H9 (cell line): ENCODE measurements around the gene HNMT. TPM values are rescaled to one million over a fixed set of nuclear protein-coding genes. Genes with fewer than 3 reads are reported as not detected.

Experiments
- DNase-seq: peaks from one replicate; pipeline ENCODE4 v3.0.0-alpha.2; 2017
- H2AFZ ChIP-seq: one replicate; pipeline ENCODE4 v1.6.1; 2013; ENCODE audit warnings: mild to moderate bottlenecking, low read length, control low read depth, moderate library complexity
- H2AK5ac ChIP-seq: 2 replicates; pipeline ENCODE4 v1.6.1; 2013; ENCODE audit warnings: low read length, control low read depth, mixed read lengths; ENCODE audit not compliant: insufficient read length
- H2BK120ac ChIP-seq: one replicate; pipeline ENCODE4 v1.6.1; 2013; ENCODE audit warnings: low read depth, mild to moderate bottlenecking, low read length, control low read depth, inconsistent platforms; ENCODE audit not compliant: poor library complexity, severe bottlenecking
- H2BK12ac ChIP-seq: 2 replicates; pipeline ENCODE4 v1.6.1; 2013; ENCODE audit warnings: low read length, control low read depth, mixed read lengths, low read depth; ENCODE audit not compliant: insufficient read length
- H2BK15ac ChIP-seq: 2 replicates; pipeline ENCODE4 v1.6.1; 2013; ENCODE audit warnings: low read depth, low read length, control low read depth
- H2BK20ac ChIP-seq: one replicate; pipeline ENCODE4 v1.6.1; 2013; ENCODE audit warnings: low read depth, mild to moderate bottlenecking, low read length, control low read depth, inconsistent platforms; ENCODE audit not compliant: poor library complexity, severe bottlenecking
- H2BK5ac ChIP-seq: 2 replicates; pipeline ENCODE4 v1.6.1; 2013; ENCODE audit warnings: low read length, control low read depth, mixed read lengths; ENCODE audit not compliant: insufficient read length
- H3K14ac ChIP-seq: 2 replicates; pipeline ENCODE4 v1.6.1; 2013; ENCODE audit warnings: low read length, control low read depth; ENCODE audit not compliant: insufficient read depth
- H3K18ac ChIP-seq: 2 replicates; pipeline ENCODE4 v1.6.1; 2013; ENCODE audit warnings: low read depth, mild to moderate bottlenecking, mixed read lengths, low read length, control low read depth; ENCODE audit not compliant: insufficient read length
- H3K23ac ChIP-seq: 2 replicates; pipeline ENCODE4 v1.6.1; 2013; ENCODE audit warnings: low read length, control low read depth, mixed read lengths, low read depth; ENCODE audit not compliant: insufficient read length
- H3K23me2 ChIP-seq: 2 replicates; pipeline ENCODE4 v1.6.1; 2013; ENCODE audit warnings: low read depth, mild to moderate bottlenecking, mixed read lengths, low read length, control low read depth; ENCODE audit not compliant: insufficient read length, poor library complexity, severe bottlenecking
- H3K27ac ChIP-seq: 2 replicates; pipeline ENCODE4 v1.5.1; 2013; ENCODE audit warnings: low read length, control low read depth, mixed read lengths, low read depth; ENCODE audit not compliant: insufficient read length
- H3K27me3 ChIP-seq: 2 replicates; pipeline ENCODE4 v1.6.1; 2013; ENCODE audit warnings: low read length, control low read depth, inconsistent platforms; ENCODE audit not compliant: insufficient read depth
- H3K4ac ChIP-seq: 2 replicates; pipeline ENCODE4 v1.6.1; 2013; ENCODE audit warnings: low read depth, mild to moderate bottlenecking, control low read depth, inconsistent platforms, low read length, moderate library complexity
- H3K4me1 ChIP-seq: 2 replicates; pipeline ENCODE4 v1.6.1; 2013; ENCODE audit warnings: low read length, control low read depth, inconsistent platforms; ENCODE audit not compliant: insufficient read depth
- H3K4me2 ChIP-seq: 2 replicates; pipeline ENCODE4 v1.6.1; 2013; ENCODE audit warnings: low read length, control low read depth, mixed read lengths; ENCODE audit not compliant: insufficient read length, insufficient read depth
- H3K56ac ChIP-seq: 2 replicates; pipeline ENCODE4 v1.6.1; 2013; ENCODE audit warnings: low read depth, mild to moderate bottlenecking, mixed read lengths, low read length, control low read depth; ENCODE audit not compliant: insufficient read length
- H3K79me1 ChIP-seq: 2 replicates; pipeline ENCODE4 v1.6.1; 2013; ENCODE audit warnings: low read depth, mild to moderate bottlenecking, moderate library complexity, low read length, control low read depth, inconsistent platforms; ENCODE audit not compliant: insufficient read depth, poor library complexity, severe bottlenecking
- H3K79me2 ChIP-seq: 2 replicates; pipeline ENCODE4 v1.6.1; 2013; ENCODE audit warnings: low read length, control low read depth, inconsistent platforms; ENCODE audit not compliant: insufficient read depth
- H3K9ac ChIP-seq: 2 replicates; pipeline ENCODE4 v1.6.1; 2013; ENCODE audit warnings: low read length, control low read depth, mixed read lengths; ENCODE audit not compliant: insufficient read length; ENCODE audit errors: extremely low read depth
- H3K9me3 ChIP-seq: one replicate; pipeline ENCODE4 v1.6.1; 2013; ENCODE audit warnings: low read depth, low read length, inconsistent platforms; ENCODE audit not compliant: control insufficient read depth
- H3T11ph ChIP-seq: one replicate; pipeline ENCODE4 v1.6.1; 2013; ENCODE audit warnings: mild to moderate bottlenecking, low read length, control low read depth, inconsistent platforms
- H4K20me1 ChIP-seq: one replicate; pipeline ENCODE4 v1.6.1; 2013; ENCODE audit not compliant: control insufficient read depth, insufficient read length, insufficient read depth
- H4K5ac ChIP-seq: 2 replicates; pipeline ENCODE4 v1.6.1; 2013; ENCODE audit warnings: low read depth, mild to moderate bottlenecking, mixed read lengths, low read length, control low read depth; ENCODE audit not compliant: insufficient read length
- H4K8ac ChIP-seq: replicated peaks from 2 replicates; pipeline ENCODE4 v1.6.1; 2013; ENCODE audit warnings: low read length, control low read depth, mixed read lengths, low read depth; ENCODE audit not compliant: insufficient read length
- H4K91ac ChIP-seq: 2 replicates; pipeline ENCODE4 v1.6.1; 2013; ENCODE audit warnings: low read depth, mild to moderate bottlenecking, moderate library complexity, mixed read lengths, low read length, control low read depth; ENCODE audit not compliant: insufficient read length
- H3K27ac Mint-ChIP-seq, 3 experiments: 2 replicates in 2 of 3; 3 replicates in 1 of 3; pipeline ENCODE4 v1.8.0; 2020 to 2021; ENCODE audit warnings: mixed read lengths in 3 of 3, mild to moderate bottlenecking in 1 of 3, moderate library complexity in 1 of 3
- H3K27me3 Mint-ChIP-seq: 2 replicates; pipeline ENCODE4 v1.8.0; 2021; ENCODE audit warnings: low read depth, mild to moderate bottlenecking, moderate library complexity, mixed read lengths
- H3K36me3 Mint-ChIP-seq, 3 experiments: 2 replicates in 2 of 3; 3 replicates in 1 of 3; pipeline ENCODE4 v1.8.0; 2020 to 2021; ENCODE audit warnings: low read depth in 3 of 3, mixed read lengths in 3 of 3; ENCODE audit not compliant: insufficient read depth in 1 of 3
- H3K4me1 Mint-ChIP-seq, 2 experiments: 2 replicates each; pipeline ENCODE4 v1.8.0; 2020; ENCODE audit warnings: mixed read lengths in 2 of 2
- H3K4me3 Mint-ChIP-seq, 2 experiments: 2 replicates in 1 of 2; 3 replicates in 1 of 2; pipeline ENCODE4 v1.8.0; 2020 to 2021; ENCODE audit warnings: mild to moderate bottlenecking in 2 of 2, mixed read lengths in 2 of 2, moderate library complexity in 1 of 2
- H3K9me3 Mint-ChIP-seq, 2 experiments: 2 replicates in 1 of 2; 3 replicates in 1 of 2; pipeline ENCODE4 v1.8.0; 2020; ENCODE audit warnings: mild to moderate bottlenecking in 2 of 2, mixed read lengths in 2 of 2, moderate library complexity in 1 of 2
- total RNA-seq: library from RNA; stranded (reverse); gene quantifications from 2 replicates; pipeline ENCODE4 v1.2.1, GENCODE V29; 2021
- TF ChIP-seq, protein P1 (sequence below): fragments of 200-600 bp; sonication (generic); conservative IDR thresholded peaks from 3 replicates; pipeline ENCODE4 v1.8.0; 2021; ENCODE audit warnings: antibody characterized with exemption, mild to moderate bottlenecking

Gene HNMT
- total RNA-seq, 1 experiment from 2014 or later, result 1.3 TPM

DNA sequence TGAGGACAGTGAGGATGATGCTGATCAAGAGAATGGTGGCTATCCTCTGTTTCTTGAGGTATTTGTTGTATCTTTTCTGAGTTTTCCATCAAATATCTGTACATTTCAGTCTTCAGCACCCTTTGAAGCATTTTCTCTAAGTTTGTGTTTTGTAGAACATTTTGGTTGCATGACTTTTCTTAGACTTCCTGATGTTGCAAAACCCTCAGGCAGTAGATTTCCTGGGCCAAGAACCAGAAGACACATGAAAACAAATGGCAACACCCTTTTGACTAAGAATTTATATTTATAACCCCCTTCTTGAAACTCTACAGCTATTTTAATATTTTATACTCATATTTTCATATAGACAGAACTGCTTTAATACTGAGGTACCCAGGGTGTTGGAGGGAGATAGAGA lies 16.2 kb downstream of the HNMT start:
- no peaks in the 10 kb centered on the region for H3K27me3 ChIP-seq
- no peaks in the 10 kb centered on the region for H3K9me3 Mint-ChIP-seq
- H3K56ac ChIP-seq, result no peak overlapping the region
- H4K8ac ChIP-seq, result no peak overlapping the region
- no peak overlapping the region for H2BK12ac ChIP-seq
- no peak overlapping the region for H3T11ph ChIP-seq
- no peak overlapping the region for H2BK5ac ChIP-seq
- H4K5ac ChIP-seq, result no peak overlapping the region
- no peak overlapping the region for H3K4me3 Mint-ChIP-seq
- H3K27me3 Mint-ChIP-seq, result no peaks in the 10 kb centered on the region
- no peak overlapping the region for H3K27ac ChIP-seq
- no peaks in the 10 kb centered on the region for H3K4me1 ChIP-seq
- H4K20me1 ChIP-seq, result no peaks in the 10 kb centered on the region
- H3K18ac ChIP-seq, result no peak overlapping the region
- no peak overlapping the region for H3K27ac Mint-ChIP-seq
- no peaks in the 10 kb centered on the region for H3K23me2 ChIP-seq
- DNase-seq, result no peak
- H3K79me1 ChIP-seq, result no peaks in the 10 kb centered on the region
- H2AFZ ChIP-seq, result no peak overlapping the region
- no peak overlapping the region for H2BK20ac ChIP-seq
- no peak overlapping the region for H3K14ac ChIP-seq
- H3K4me2 ChIP-seq, result no peak overlapping the region
- H3K36me3 Mint-ChIP-seq, result no peaks in the 10 kb centered on the region
- H3K79me2 ChIP-seq, result no peaks in the 10 kb centered on the region
- H2BK15ac ChIP-seq, result no peak overlapping the region
- H3K23ac ChIP-seq, result no peak overlapping the region
- H3K4ac ChIP-seq, result no peak overlapping the region
- H2AK5ac ChIP-seq, result no peak overlapping the region
- H3K4me1 Mint-ChIP-seq, result peaks cover 7 to 19% of the 10 kb centered on the region in 2 experiments
- H3K9ac ChIP-seq, result no peak overlapping the region
- TF ChIP-seq, protein P1, sequence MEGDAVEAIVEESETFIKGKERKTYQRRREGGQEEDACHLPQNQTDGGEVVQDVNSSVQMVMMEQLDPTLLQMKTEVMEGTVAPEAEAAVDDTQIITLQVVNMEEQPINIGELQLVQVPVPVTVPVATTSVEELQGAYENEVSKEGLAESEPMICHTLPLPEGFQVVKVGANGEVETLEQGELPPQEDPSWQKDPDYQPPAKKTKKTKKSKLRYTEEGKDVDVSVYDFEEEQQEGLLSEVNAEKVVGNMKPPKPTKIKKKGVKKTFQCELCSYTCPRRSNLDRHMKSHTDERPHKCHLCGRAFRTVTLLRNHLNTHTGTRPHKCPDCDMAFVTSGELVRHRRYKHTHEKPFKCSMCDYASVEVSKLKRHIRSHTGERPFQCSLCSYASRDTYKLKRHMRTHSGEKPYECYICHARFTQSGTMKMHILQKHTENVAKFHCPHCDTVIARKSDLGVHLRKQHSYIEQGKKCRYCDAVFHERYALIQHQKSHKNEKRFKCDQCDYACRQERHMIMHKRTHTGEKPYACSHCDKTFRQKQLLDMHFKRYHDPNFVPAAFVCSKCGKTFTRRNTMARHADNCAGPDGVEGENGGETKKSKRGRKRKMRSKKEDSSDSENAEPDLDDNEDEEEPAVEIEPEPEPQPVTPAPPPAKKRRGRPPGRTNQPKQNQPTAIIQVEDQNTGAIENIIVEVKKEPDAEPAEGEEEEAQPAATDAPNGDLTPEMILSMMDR, result no peak
- no peak overlapping the region for H2BK120ac ChIP-seq
- H3K9me3 ChIP-seq, result no peaks in the 10 kb centered on the region
- H4K91ac ChIP-seq, result no peak overlapping the region
